Tibial nerve (tissue), 3 donors: ENCODE results near the gene ZNF878.

Experiments
- POLR2A ChIP-seq, 2 donors: fragments of 450-650 bp; IDR thresholded peaks; one replicate each; pipeline ENCODE4 v1.6.1; 2017; ENCODE audit warnings: antibody characterized with exemption in 2 of 2, mild to moderate bottlenecking in 2 of 2, moderate library complexity in 2 of 2
- TF ChIP-seq, protein P1 (sequence below), 5 experiments: fragments of 200-600 bp in 3 of 5; fragments of 450-650 bp in 2 of 5; sonication (generic) in 3 of 5; IDR thresholded peaks; one replicate each; pipeline ENCODE4 v1.5.1; 2016 to 2019; ENCODE audit warnings: antibody characterized with exemption in 5 of 5, mild to moderate bottlenecking in 3 of 5, moderate library complexity in 2 of 5

DNA sequence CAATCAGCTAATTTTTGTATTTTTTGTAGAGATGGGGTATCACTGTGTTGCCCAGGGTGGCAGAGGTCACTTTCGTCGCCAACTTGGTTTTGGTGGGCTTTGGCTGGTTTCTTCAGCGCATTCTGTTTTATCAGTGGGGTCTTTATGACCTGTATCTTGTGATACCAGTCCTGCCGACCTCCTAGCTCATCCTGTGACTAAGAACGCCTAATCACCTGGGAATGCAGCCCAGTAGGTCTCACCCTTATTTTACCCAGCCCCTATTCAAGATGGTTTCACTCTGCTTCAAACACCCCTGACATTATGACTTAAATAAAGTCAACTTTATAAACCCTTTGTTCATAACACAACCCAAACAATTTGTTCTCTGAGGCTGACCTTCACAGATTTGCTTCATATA is 3.0 kb upstream of the ZNF878 start:
- TF ChIP-seq POLR2A (IDR thresholded peaks at IDR 0.05), result no peak
- TF ChIP-seq, protein P1, sequence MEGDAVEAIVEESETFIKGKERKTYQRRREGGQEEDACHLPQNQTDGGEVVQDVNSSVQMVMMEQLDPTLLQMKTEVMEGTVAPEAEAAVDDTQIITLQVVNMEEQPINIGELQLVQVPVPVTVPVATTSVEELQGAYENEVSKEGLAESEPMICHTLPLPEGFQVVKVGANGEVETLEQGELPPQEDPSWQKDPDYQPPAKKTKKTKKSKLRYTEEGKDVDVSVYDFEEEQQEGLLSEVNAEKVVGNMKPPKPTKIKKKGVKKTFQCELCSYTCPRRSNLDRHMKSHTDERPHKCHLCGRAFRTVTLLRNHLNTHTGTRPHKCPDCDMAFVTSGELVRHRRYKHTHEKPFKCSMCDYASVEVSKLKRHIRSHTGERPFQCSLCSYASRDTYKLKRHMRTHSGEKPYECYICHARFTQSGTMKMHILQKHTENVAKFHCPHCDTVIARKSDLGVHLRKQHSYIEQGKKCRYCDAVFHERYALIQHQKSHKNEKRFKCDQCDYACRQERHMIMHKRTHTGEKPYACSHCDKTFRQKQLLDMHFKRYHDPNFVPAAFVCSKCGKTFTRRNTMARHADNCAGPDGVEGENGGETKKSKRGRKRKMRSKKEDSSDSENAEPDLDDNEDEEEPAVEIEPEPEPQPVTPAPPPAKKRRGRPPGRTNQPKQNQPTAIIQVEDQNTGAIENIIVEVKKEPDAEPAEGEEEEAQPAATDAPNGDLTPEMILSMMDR (IDR thresholded peaks at IDR 0.05), result no peak
